Esophagus squamous epithelium (tissue), 4 donors: ENCODE data around the gene EFCAB7.

Experiments
- CTCF ChIP-seq, 6 experiments: fragments of 450-650 bp in 4 of 6; fragments of 200-600 bp in 2 of 6; sonication (generic) in 2 of 6; IDR thresholded peaks; one replicate each; pipeline ENCODE4 v1.5.1; 2016 to 2019; ENCODE audit warnings: antibody characterized with exemption in 6 of 6, mild to moderate bottlenecking in 4 of 6, moderate library complexity in 4 of 6
- POLR2A ChIP-seq, 4 donors: fragments of 450-650 bp; IDR thresholded peaks; one replicate each; pipeline ENCODE4 v1.6.1; 2017; ENCODE audit warnings: antibody characterized with exemption in 4 of 4, mild to moderate bottlenecking in 4 of 4, moderate library complexity in 3 of 4

GRCh38 chr1:63533931-63534330 lies 10.6 kb downstream of the EFCAB7 start:
- TF ChIP-seq POLR2A (IDR thresholded peaks at IDR 0.05): no peak
- TF ChIP-seq CTCF (IDR thresholded peaks at IDR 0.05): no peak
